Measurements from ENCODE around the gene MMP10. TPM values are rescaled to one million over a fixed set of nuclear protein-coding genes. Genes with fewer than 3 reads are reported as not detected.
A peak's percentile ranks its signal among the peaks of the same experiment; 100 is the strongest.
"Not testable (repeated sequence)": the region's sequence is repeated elsewhere in the genome, so short reads cannot be mapped to it uniquely, and the experiment has no call there.

MMP10 gene
- total RNA-seq, 2 experiments from 2014 or later, result not detected

- CTCF ChIA-PET (ENCODE audit: unreplicated experiment), result no interaction called here
- intact Hi-C loops (cut with micrococcal nuclease; ENCODE audit: unreplicated experiment), result loop anchor here (2.0 kb wide), 1 partner anchor 207 kb away; no protein-coding TSS in a partner anchor
- Histone ChIP-seq H3K9me3 (ENCODE audit: low read length) (no peaks in the 10 kb centered on the region), H4K20me1 (ENCODE audit: insufficient read depth, low read length) (no peaks in the 10 kb centered on the region), H2AFZ (ENCODE audit: low read length) (no peak overlapping the region), H3K4me2 (ENCODE audit: low read length) (no peak overlapping the region), H3K27ac (ENCODE audit: low read depth, low read length, poor library complexity, severe bottlenecking) (no peak overlapping the region), H3K36me3 (ENCODE audit: insufficient read depth, low read length) (no peaks in the 10 kb centered on the region), H3K4me1 (ENCODE audit: insufficient read depth, low read length, poor library complexity, severe bottlenecking) (no peaks in the 10 kb centered on the region), H3K4me3 (ENCODE audit: low read depth, low read length, poor library complexity, severe bottlenecking) (no peak overlapping the region), H3K79me2 (ENCODE audit: insufficient read depth, low read depth, low read length) (no peaks in the 10 kb centered on the region), H3K9me2 (ENCODE audit: insufficient read depth, low read length) (no peaks in the 10 kb centered on the region)
- no TSS peak for BruUV-seq (replicated peaks)
- DNase-seq (ENCODE audit: low spot score), result peak; percentile 56
- TF ChIP-seq CTCF (conservative IDR thresholded peaks at IDR 0.05; ENCODE audit: low read length) (peak; percentile 96), EZH2phosphoT487 (IDR thresholded peaks at IDR 0.05; ENCODE audit: borderline replicate concordance, low read depth, low read length) (no peak)
- POLR2A ChIA-PET, result interaction anchor here (1.1 kb wide), 1 partner anchor 577 kb away, joined by 3 read pairs; no protein-coding TSS in a partner anchor
Measured at GRCh38 chr11:102733232-102733875, 47.1 kb downstream of the MMP10 start.

GRCh38 chr11:102730944-102731343 lies 49.5 kb downstream of the MMP10 start:
- H3K4me2 ChIP-seq (ENCODE audit: low read length); BruUV-seq (replicated peaks); H3K4me3 ChIP-seq (ENCODE audit: low read depth, low read length, poor library complexity, severe bottlenecking); H3K9me3 ChIP-seq (ENCODE audit: low read length); H4K20me1 ChIP-seq (ENCODE audit: insufficient read depth, low read length); H3K79me2 ChIP-seq (ENCODE audit: insufficient read depth, low read depth, low read length); POLR2A ChIA-PET; intact Hi-C loops (cut with micrococcal nuclease; ENCODE audit: unreplicated experiment); H3K27ac ChIP-seq (ENCODE audit: low read depth, low read length, poor library complexity, severe bottlenecking); H3K36me3 ChIP-seq (ENCODE audit: insufficient read depth, low read length); CTCF ChIA-PET (ENCODE audit: unreplicated experiment); H3K4me1 ChIP-seq (ENCODE audit: insufficient read depth, low read length, poor library complexity, severe bottlenecking); H3K9me2 ChIP-seq (ENCODE audit: insufficient read depth, low read length); DNase-seq (ENCODE audit: low spot score); H2AFZ ChIP-seq (ENCODE audit: low read length): not testable (repeated sequence)

DNA sequence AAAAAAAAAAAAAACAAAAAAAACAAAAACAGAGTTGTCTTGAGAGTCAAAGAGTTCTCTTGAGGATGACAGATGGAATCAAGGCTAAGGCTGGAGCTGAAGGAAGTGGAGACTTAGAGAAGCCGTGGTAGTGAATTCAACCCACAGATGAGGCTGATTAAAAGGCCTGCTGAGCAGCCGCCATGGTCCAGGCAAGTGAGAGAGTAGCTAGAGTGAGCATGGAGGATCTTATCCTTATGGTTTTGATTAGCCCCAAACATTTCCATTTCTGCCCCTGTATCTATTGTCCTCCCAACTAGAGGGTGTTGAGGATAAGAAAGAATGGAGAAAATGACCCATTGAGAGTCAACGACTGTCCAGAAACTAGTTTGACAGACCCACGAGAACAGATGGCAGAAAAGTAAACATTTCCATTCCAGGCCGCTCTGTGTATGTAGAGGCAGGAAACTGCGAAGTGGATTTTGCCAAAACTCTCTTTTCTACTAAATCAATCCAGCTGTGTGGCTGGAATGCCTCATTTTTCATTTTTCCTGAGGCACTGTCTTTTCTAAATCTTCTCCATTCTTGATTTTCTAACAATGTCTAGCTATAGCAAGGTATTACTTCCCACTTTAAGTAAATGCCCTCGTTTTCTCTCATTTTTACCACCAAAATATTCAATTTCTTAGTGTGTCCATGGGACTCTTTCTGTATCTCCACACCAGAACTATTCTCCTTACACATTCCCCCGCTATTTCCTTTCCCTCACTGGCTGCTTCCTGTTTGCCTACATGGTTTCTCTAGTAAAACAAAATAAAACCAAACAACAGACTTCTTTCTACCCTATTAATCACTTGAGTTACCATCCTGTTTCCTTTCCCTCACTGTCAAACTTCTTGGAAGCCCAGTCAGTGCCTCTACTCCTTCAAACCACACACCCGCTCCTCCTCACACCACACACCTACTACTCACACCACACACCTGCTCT lies 50.3 kb downstream of the MMP10 start:
- H3K9me3 ChIP-seq (ENCODE audit: low read length), result no peaks in the 10 kb centered on the region
- no peak overlapping the region for H3K4me2 ChIP-seq (ENCODE audit: low read length)
- no peak overlapping the region for H3K27ac ChIP-seq (ENCODE audit: low read depth, low read length, poor library complexity, severe bottlenecking)
- H4K20me1 ChIP-seq (ENCODE audit: insufficient read depth, low read length), result no peaks in the 10 kb centered on the region
- DNase-seq (ENCODE audit: low spot score), result no peak
- no peaks in the 10 kb centered on the region for H3K36me3 ChIP-seq (ENCODE audit: insufficient read depth, low read length)
- H3K9me2 ChIP-seq (ENCODE audit: insufficient read depth, low read length), result no peaks in the 10 kb centered on the region
- H2AFZ ChIP-seq (ENCODE audit: low read length), result no peak overlapping the region
- no TSS peak for BruUV-seq (replicated peaks)
- no peak overlapping the region for H3K4me3 ChIP-seq (ENCODE audit: low read depth, low read length, poor library complexity, severe bottlenecking)
- CTCF ChIA-PET (ENCODE audit: unreplicated experiment), result no interaction called here
- no peaks in the 10 kb centered on the region for H3K4me1 ChIP-seq (ENCODE audit: insufficient read depth, low read length, poor library complexity, severe bottlenecking)
- TF ChIP-seq CTCF (conservative IDR thresholded peaks at IDR 0.05; ENCODE audit: low read length) (no peak), EZH2phosphoT487 (IDR thresholded peaks at IDR 0.05; ENCODE audit: borderline replicate concordance, low read depth, low read length) (no peak)
- intact Hi-C loops (cut with micrococcal nuclease; ENCODE audit: unreplicated experiment), result no loop called here
- no peaks in the 10 kb centered on the region for H3K79me2 ChIP-seq (ENCODE audit: insufficient read depth, low read depth, low read length)
- POLR2A ChIA-PET, result no interaction called here

All from OCI-LY7 (cell line).